Esophagus muscularis mucosa (tissue), 3 donors: Measurements from ENCODE around the gene CDC34.

Experiments
- POLR2A ChIP-seq: fragments of 450-650 bp; IDR thresholded peaks from one replicate; pipeline ENCODE4 v1.6.1; 2017; ENCODE audit warnings: antibody characterized with exemption, moderate library complexity, mild to moderate bottlenecking, low read depth
- TF ChIP-seq, protein P1 (sequence below), 3 experiments: fragments of 200-600 bp in 2 of 3; fragments of 450-650 bp in 1 of 3; sonication (generic) in 2 of 3; IDR thresholded peaks; one replicate each; pipeline ENCODE4 v1.5.1; 2017 to 2019; ENCODE audit warnings: antibody characterized with exemption in 3 of 3, mild to moderate bottlenecking in 2 of 3, moderate library complexity in 1 of 3

DNA sequence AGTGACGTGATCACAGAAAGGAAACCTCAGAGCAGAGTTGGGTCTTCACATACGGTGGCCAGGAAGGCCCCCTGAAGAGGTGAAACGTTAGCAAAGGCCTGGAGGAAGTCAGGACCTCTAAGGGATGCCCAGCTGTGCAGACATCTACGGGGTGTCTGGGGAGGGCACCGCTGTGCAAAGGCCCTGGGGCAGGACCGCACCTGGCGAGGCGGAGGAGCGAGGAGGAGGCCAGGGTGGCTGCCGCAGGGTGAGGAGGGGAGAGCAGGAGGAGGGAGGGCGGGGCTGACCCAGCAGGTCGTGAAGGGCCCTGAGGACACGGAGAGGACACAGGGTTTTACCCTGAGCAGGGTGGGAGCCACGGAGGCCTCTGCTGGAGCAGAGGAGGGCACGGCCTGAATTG, 47.1 kb upstream of the CDC34 start:
- TF ChIP-seq, protein P1, sequence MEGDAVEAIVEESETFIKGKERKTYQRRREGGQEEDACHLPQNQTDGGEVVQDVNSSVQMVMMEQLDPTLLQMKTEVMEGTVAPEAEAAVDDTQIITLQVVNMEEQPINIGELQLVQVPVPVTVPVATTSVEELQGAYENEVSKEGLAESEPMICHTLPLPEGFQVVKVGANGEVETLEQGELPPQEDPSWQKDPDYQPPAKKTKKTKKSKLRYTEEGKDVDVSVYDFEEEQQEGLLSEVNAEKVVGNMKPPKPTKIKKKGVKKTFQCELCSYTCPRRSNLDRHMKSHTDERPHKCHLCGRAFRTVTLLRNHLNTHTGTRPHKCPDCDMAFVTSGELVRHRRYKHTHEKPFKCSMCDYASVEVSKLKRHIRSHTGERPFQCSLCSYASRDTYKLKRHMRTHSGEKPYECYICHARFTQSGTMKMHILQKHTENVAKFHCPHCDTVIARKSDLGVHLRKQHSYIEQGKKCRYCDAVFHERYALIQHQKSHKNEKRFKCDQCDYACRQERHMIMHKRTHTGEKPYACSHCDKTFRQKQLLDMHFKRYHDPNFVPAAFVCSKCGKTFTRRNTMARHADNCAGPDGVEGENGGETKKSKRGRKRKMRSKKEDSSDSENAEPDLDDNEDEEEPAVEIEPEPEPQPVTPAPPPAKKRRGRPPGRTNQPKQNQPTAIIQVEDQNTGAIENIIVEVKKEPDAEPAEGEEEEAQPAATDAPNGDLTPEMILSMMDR (IDR thresholded peaks at IDR 0.05): no peak
- TF ChIP-seq POLR2A: no peak
